OCI-LY7 (cell line): ENCODE results near the gene APOC1. TPM values are rescaled to one million over a fixed set of nuclear protein-coding genes. Genes with fewer than 3 reads are reported as not detected.

Source experiments
- BruUV-seq: library from RNA; stranded (reverse); fragments of 400-500 nt; replicated peaks from 2 replicates; lab custom pipeline; 2021; lab: Mats Ljungman, UMichigan
- CTCF ChIA-PET: fragments of 300-600 bp; sonication (Branson Sonifier 250); formaldehyde crosslinking; loops from one replicate; lab custom pipeline; 2022; ENCODE audit warnings: antibody characterized with exemption; ENCODE audit not compliant: unreplicated experiment; lab: Charles Lee
- POLR2A ChIA-PET: fragments of 300-600 bp; sonication (Branson Sonifier 250); formaldehyde crosslinking; loops from one replicate; lab custom pipeline; 2022; ENCODE audit warnings: antibody characterized with exemption; lab: Charles Lee
- DNase-seq: peaks from one replicate; pipeline ENCODE4 v3.0.0-alpha.2; 2015; ENCODE audit warnings: low spot score
- H2AFZ ChIP-seq: fragments of 200-600 bp; sonication (generic), shearing (Covaris generic); 2 replicates; pipeline ENCODE4 v1.6.1; 2014; ENCODE audit warnings: mild to moderate bottlenecking, antibody characterized with exemption, low read length, moderate library complexity
- H3K27ac ChIP-seq: fragments of 200-600 bp; sonication (generic); 2 replicates; pipeline ENCODE4 v1.5.1; 2014; ENCODE audit warnings: mixed run types, low read depth, mild to moderate bottlenecking, moderate library complexity, low read length, inconsistent platforms; ENCODE audit not compliant: poor library complexity, severe bottlenecking
- H3K36me3 ChIP-seq: fragments of 200-600 bp; sonication (generic); 2 replicates; pipeline ENCODE4 v1.6.1; 2014; ENCODE audit warnings: mild to moderate bottlenecking, antibody characterized with exemption, low read length, moderate library complexity, mixed read lengths; ENCODE audit not compliant: insufficient read depth
- H3K4me1 ChIP-seq: fragments of 200-600 bp; sonication (generic); 2 replicates; pipeline ENCODE4 v1.5.1; 2014; ENCODE audit warnings: mild to moderate bottlenecking, low read length; ENCODE audit not compliant: insufficient read depth, poor library complexity, severe bottlenecking
- H3K4me2 ChIP-seq: fragments of 200-600 bp; sonication (generic); 2 replicates; pipeline ENCODE4 v1.6.1; 2014; ENCODE audit warnings: mild to moderate bottlenecking, low read length
- H3K4me3 ChIP-seq: fragments of 200-600 bp; sonication (generic); 2 replicates; pipeline ENCODE4 v1.5.1; 2014; ENCODE audit warnings: mild to moderate bottlenecking, low read depth, low read length; ENCODE audit not compliant: poor library complexity, severe bottlenecking
- H3K79me2 ChIP-seq: fragments of 200-600 bp; sonication (generic); 2 replicates; pipeline ENCODE4 v1.6.1; 2016; ENCODE audit warnings: low read depth, mild to moderate bottlenecking, low read length, moderate library complexity, mixed read lengths; ENCODE audit not compliant: insufficient read depth
- H3K9me2 ChIP-seq: fragments of 200-600 bp; sonication (generic); 2 replicates; pipeline ENCODE4 v1.6.1; 2016; ENCODE audit warnings: mild to moderate bottlenecking, low read length, mixed read lengths; ENCODE audit not compliant: insufficient read depth
- H3K9me3 ChIP-seq: fragments of 200-600 bp; sonication (generic); 2 replicates; pipeline ENCODE4 v1.6.1; 2014; ENCODE audit warnings: mild to moderate bottlenecking, mixed run types, low read length, mixed read lengths
- H4K20me1 ChIP-seq: fragments of 200-600 bp; sonication (generic); 2 replicates; pipeline ENCODE4 v1.6.1; 2014; ENCODE audit warnings: mild to moderate bottlenecking, antibody characterized with exemption, low read length, moderate library complexity, mixed read lengths; ENCODE audit not compliant: insufficient read depth
- CTCF ChIP-seq: fragments of 200-600 bp; sonication (generic); conservative IDR thresholded peaks from 2 replicates; pipeline ENCODE4 v1.5.1; 2014; ENCODE audit warnings: mild to moderate bottlenecking, antibody characterized with exemption, low read length, moderate library complexity, mixed read lengths
- EZH2phosphoT487 ChIP-seq: fragments of 200-600 bp; sonication (generic); IDR thresholded peaks from 2 replicates; pipeline ENCODE4 v1.6.1; 2018; ENCODE audit warnings: low read depth, borderline replicate concordance, mild to moderate bottlenecking, mixed run types, antibody characterized with exemption, low read length, moderate library complexity, mixed read lengths
- intact Hi-C: fragments of 100-400 bp; cut with micrococcal nuclease; formaldehyde crosslinking; loops from one replicate; pipeline ENCODE4 v1.10.0; 2022; ENCODE audit not compliant: unreplicated experiment
- total RNA-seq, 2 experiments: library from RNA; depleted of rRNA in 1 of 2; stranded (reverse); fragments of >200 nt in 1 of 2; shearing (Covaris generic) in 1 of 2; gene quantifications; 2 replicates each; pipeline ENCODE4 v1.2.3, GENCODE V29; 2014 to 2022

APOC1 gene
- total RNA-seq, 2 experiments from 2014 or later, result 1.9 TPM; not detected in 1

GRCh38 chr19:44968670-44969069 lies 54.3 kb downstream of the APOC1 start:
- TF ChIP-seq EZH2phosphoT487, result no peak
- TF ChIP-seq CTCF, result no peak
- DNase-seq, result no peak
- H3K79me2 ChIP-seq, result peaks cover 10% of the 10 kb centered on the region; the same call in 1 of the 2 replicates
- peaks cover 78% of the 10 kb centered on the region for H3K36me3 ChIP-seq
- no peak overlapping the region for H2AFZ ChIP-seq
- no peaks in the 10 kb centered on the region for H3K4me1 ChIP-seq
- H3K9me2 ChIP-seq, result no peaks in the 10 kb centered on the region
- H3K4me3 ChIP-seq, result no peak overlapping the region
- H3K27ac ChIP-seq, result no peak overlapping the region
- no peaks in the 10 kb centered on the region for H4K20me1 ChIP-seq
- no peak overlapping the region for H3K4me2 ChIP-seq
- POLR2A ChIA-PET, result no interaction called here
- TSS peak; percentile 63 for BruUV-seq
- intact Hi-C loops, result no loop called here
- no peaks in the 10 kb centered on the region for H3K9me3 ChIP-seq
- CTCF ChIA-PET, result no interaction called here

Other genes with a start within 250 kb of the APOC1 start
- not detected in 2 replicates for gene CEACAM19, start 243.1 kb upstream of the APOC1 start, total RNA-seq (2014; rRNA removed; shearing (Covaris generic))
- gene CEACAM19, start 243.1 kb upstream of the APOC1 start, total RNA-seq (2022), result not detected in 2 replicates
- gene CEACAM16, start 215.5 kb upstream of the APOC1 start, total RNA-seq (2014; rRNA removed; shearing (Covaris generic)), result not detected in 2 replicates
- gene CEACAM16, start 215.5 kb upstream of the APOC1 start, total RNA-seq (2022), result not detected in 2 replicates
- 5.8 and 10.2 TPM in 2 replicates for gene BCL3, start 165.9 kb upstream of the APOC1 start, total RNA-seq (2014; rRNA removed; shearing (Covaris generic))
- 18.6 and 22.9 TPM in 2 replicates for gene BCL3, start 165.9 kb upstream of the APOC1 start, total RNA-seq (2022)
- gene CBLC, start 136.7 kb upstream of the APOC1 start, total RNA-seq (2014; rRNA removed; shearing (Covaris generic)), result not detected in 2 replicates
- not detected in 2 replicates for gene CBLC, start 136.7 kb upstream of the APOC1 start, total RNA-seq (2022)
- not detected in 2 replicates for gene BCAM, start 105.5 kb upstream of the APOC1 start, total RNA-seq (2014; rRNA removed; shearing (Covaris generic))
- gene BCAM, start 105.5 kb upstream of the APOC1 start, total RNA-seq (2022), result not detected in 2 replicates
- not detected in 2 replicates for gene NECTIN2, start 68.3 kb upstream of the APOC1 start, total RNA-seq (2014; rRNA removed; shearing (Covaris generic))
- not detected in 2 replicates for gene NECTIN2, start 68.3 kb upstream of the APOC1 start, total RNA-seq (2022)
- 89.7 and 90.1 TPM in 2 replicates for gene TOMM40, start 23.4 kb upstream of the APOC1 start, total RNA-seq (2014; rRNA removed; shearing (Covaris generic))
- gene TOMM40, start 23.4 kb upstream of the APOC1 start, total RNA-seq (2022), result 58.9 and 80.9 TPM in 2 replicates
- gene APOE, start 8.8 kb upstream of the APOC1 start, total RNA-seq (2014; rRNA removed; shearing (Covaris generic)), result 2.1 and 3.3 TPM in 2 replicates
- 1.1 and 1.8 TPM in 2 replicates for gene APOE, start 8.8 kb upstream of the APOC1 start, total RNA-seq (2022)
- gene APOC4, start 27.6 kb downstream of the APOC1 start, total RNA-seq (2014; rRNA removed; shearing (Covaris generic)), result not detected in 2 replicates
- not detected in 2 replicates for gene APOC4, start 27.6 kb downstream of the APOC1 start, total RNA-seq (2022)
- 0.35 TPM in 1 of 2 replicates, not detected in the other for gene APOC2, start 31.4 kb downstream of the APOC1 start, total RNA-seq (2014; rRNA removed; shearing (Covaris generic))
- gene APOC2, start 31.4 kb downstream of the APOC1 start, total RNA-seq (2022), result not detected in 2 replicates
- 32.2 and 34.0 TPM in 2 replicates for gene CLPTM1, start 40.8 kb downstream of the APOC1 start, total RNA-seq (2014; rRNA removed; shearing (Covaris generic))
- 70.3 and 86.3 TPM in 2 replicates for gene CLPTM1, start 40.8 kb downstream of the APOC1 start, total RNA-seq (2022)
- 36.4 and 36.9 TPM in 2 replicates for gene RELB, start 86.9 kb downstream of the APOC1 start, total RNA-seq (2014; rRNA removed; shearing (Covaris generic))
- gene RELB, start 86.9 kb downstream of the APOC1 start, total RNA-seq (2022), result 51.1 and 61.7 TPM in 2 replicates
- gene CLASRP, start 124.4 kb downstream of the APOC1 start, total RNA-seq (2014; rRNA removed; shearing (Covaris generic)), result 142 and 152 TPM in 2 replicates
- 166 and 181 TPM in 2 replicates for gene CLASRP, start 124.4 kb downstream of the APOC1 start, total RNA-seq (2022)
- gene ZNF296, start 161.9 kb downstream of the APOC1 start, total RNA-seq (2014; rRNA removed; shearing (Covaris generic)), result 10.6 and 13.5 TPM in 2 replicates
- gene ZNF296, start 161.9 kb downstream of the APOC1 start, total RNA-seq (2022), result 31.4 and 31.6 TPM in 2 replicates
- gene GEMIN7, start 164.7 kb downstream of the APOC1 start, total RNA-seq (2014; rRNA removed; shearing (Covaris generic)), result 45.2 and 60.0 TPM in 2 replicates
- gene GEMIN7, start 164.7 kb downstream of the APOC1 start, total RNA-seq (2022), result 38.8 and 46.3 TPM in 2 replicates
- 35.5 and 48.6 TPM in 2 replicates for gene PPP1R37, start 178.6 kb downstream of the APOC1 start, total RNA-seq (2014; rRNA removed; shearing (Covaris generic))
- 24.7 and 27.7 TPM in 2 replicates for gene PPP1R37, start 178.6 kb downstream of the APOC1 start, total RNA-seq (2022)
- gene NKPD1, start 246.4 kb downstream of the APOC1 start, total RNA-seq (2014; rRNA removed; shearing (Covaris generic)), result 0.50 and 1.0 TPM in 2 replicates
- gene NKPD1, start 246.4 kb downstream of the APOC1 start, total RNA-seq (2022), result 1.00 and 1.0 TPM in 2 replicates